Endothelial cell of umbilical vein (primary cell): Measurements from ENCODE around the gene TMEM61. TPM values are rescaled to one million over a fixed set of nuclear protein-coding genes. Genes with fewer than 3 reads are reported as not detected.

Experiments used
- BruUV-seq: library from RNA; stranded (reverse); fragments of 400-500 nt; replicated peaks from 2 replicates; lab custom pipeline; 2021; lab: Mats Ljungman, UMichigan
- CTCF ChIA-PET: fragments of 300-600, 350-600 bp; sonication (Branson Sonifier 250); formaldehyde crosslinking; loops from one replicate; lab custom pipeline; 2021; ENCODE audit warnings: antibody characterized with exemption, inconsistent platforms; lab: Charles Lee
- POLR2A ChIA-PET: fragments of 300-600, 350-600 bp; sonication (Branson Sonifier 250); formaldehyde crosslinking; loops from one replicate; lab custom pipeline; 2021; ENCODE audit warnings: antibody characterized with exemption, inconsistent platforms; lab: Charles Lee
- DNase-seq: peaks from one replicate; pipeline ENCODE4 v3.0.0-alpha.2; 2011; ENCODE audit warnings: low read depth, low spot score
- FAIRE-seq: peaks from 2 replicates; lab custom pipeline; 2011; peaks lifted over from hg19 to GRCh38; lab: Jason Lieb, UNC
- H2AFZ ChIP-seq: 2 replicates; pipeline ENCODE4 v1.6.0; 2012; ENCODE audit warnings: low read depth, low read length, control low read depth, inconsistent platforms
- H3K27ac ChIP-seq: 2 replicates; pipeline ENCODE4 v1.5.1; 2011; ENCODE audit warnings: low read depth, mild to moderate bottlenecking, control low read depth, low read length, moderate library complexity; ENCODE audit not compliant: insufficient read depth
- H3K27me3 ChIP-seq, 2 experiments: 2 replicates each; pipeline versions ENCODE4 v1.6.0 to v1.6.1; 2011; ENCODE audit warnings: low read length in 2 of 2, mixed read lengths in 1 of 2; ENCODE audit not compliant: control insufficient read depth in 2 of 2, insufficient read depth in 2 of 2
- H3K36me3 ChIP-seq, 2 experiments: 2 replicates in 1 of 2; 3 replicates in 1 of 2; pipeline ENCODE4 v1.5.1; 2011; ENCODE audit warnings: low read length in 2 of 2, mild to moderate bottlenecking in 1 of 2, moderate library complexity in 1 of 2; ENCODE audit not compliant: control insufficient read depth in 2 of 2, insufficient read depth in 2 of 2; ENCODE audit errors: extremely low read depth in 1 of 2
- H3K4me1 ChIP-seq: 3 replicates; pipeline ENCODE4 v1.5.1; 2011; ENCODE audit warnings: mild to moderate bottlenecking, low read length; ENCODE audit not compliant: control insufficient read depth, insufficient read depth; ENCODE audit errors: extremely low read depth
- H3K4me2 ChIP-seq: 2 replicates; pipeline ENCODE4 v1.6.1; 2011; ENCODE audit warnings: low read length, control low read depth, mixed read lengths; ENCODE audit not compliant: insufficient read depth
- H3K4me3 ChIP-seq, 3 experiments: fragments of 200-600 bp in 1 of 3; sonication (generic), shearing (Covaris generic) in 1 of 3; replicated peaks in 1 of 3; 2 replicates each; pipeline ENCODE4 v1.5.1; 2011 to 2016; ENCODE audit warnings: control low read depth in 3 of 3, low read length in 3 of 3, mild to moderate bottlenecking in 2 of 3, inconsistent platforms in 1 of 3, low read depth in 1 of 3, moderate library complexity in 1 of 3; ENCODE audit not compliant: insufficient read depth in 1 of 3
- H3K79me2 ChIP-seq: 2 replicates; pipeline ENCODE4 v1.6.0; 2012; ENCODE audit warnings: low read length, inconsistent platforms; ENCODE audit not compliant: control insufficient read depth, insufficient read depth
- H3K9ac ChIP-seq: replicated peaks from 2 replicates; pipeline ENCODE3; 2011; ENCODE audit warnings: low read length, control low read depth; ENCODE audit not compliant: insufficient read depth; ENCODE audit errors: extremely low read depth
- H3K9me1 ChIP-seq: replicated peaks from 3 replicates; pipeline ENCODE4 v1.6.0; 2011; ENCODE audit warnings: mild to moderate bottlenecking, low read length; ENCODE audit not compliant: control insufficient read depth, insufficient read depth; ENCODE audit errors: extremely low read depth
- H3K9me3 ChIP-seq: replicated peaks from 2 replicates; pipeline ENCODE4 v1.5.1; 2012; ENCODE audit warnings: low read length, inconsistent platforms; ENCODE audit not compliant: control insufficient read depth, insufficient read depth
- H4K20me1 ChIP-seq: replicated peaks from 2 replicates; pipeline ENCODE3; 2011; ENCODE audit warnings: mild to moderate bottlenecking, low read length; ENCODE audit not compliant: control insufficient read depth, insufficient read depth; ENCODE audit errors: extremely low read depth
- CTCF ChIP-seq, 2 donors: IDR thresholded peaks; 1 replicate in 1 of 2; 2 replicates in 1 of 2; pipeline ENCODE4 v1.5.1; 2011; ENCODE audit warnings: low read length in 2 of 2, mild to moderate bottlenecking in 2 of 2, moderate library complexity in 2 of 2, control low read depth in 1 of 2, inconsistent platforms in 1 of 2, low read depth in 1 of 2; ENCODE audit not compliant: insufficient read depth in 1 of 2; ENCODE audit errors: extremely low read depth in 1 of 2
- EZH2 ChIP-seq: IDR thresholded peaks from 2 replicates; pipeline ENCODE4 v1.6.1; 2012; ENCODE audit warnings: borderline replicate concordance, low read depth, mild to moderate bottlenecking, moderate library complexity, low read length, inconsistent platforms; ENCODE audit not compliant: severe bottlenecking
- FOS ChIP-seq: IDR thresholded peaks from 2 replicates; pipeline ENCODE4 v1.6.1; 2011; ENCODE audit warnings: mild to moderate bottlenecking, low read length, moderate library complexity, borderline replicate concordance; ENCODE audit not compliant: insufficient read depth
- GATA2 ChIP-seq: IDR thresholded peaks from 2 replicates; pipeline ENCODE4 v1.7.0; 2011; ENCODE audit warnings: low read depth, mild to moderate bottlenecking, moderate library complexity, mixed read lengths, low read length; ENCODE audit not compliant: insufficient read length, insufficient read depth
- JUN ChIP-seq: IDR thresholded peaks from 2 replicates; pipeline ENCODE4 v1.6.1; 2011; ENCODE audit warnings: borderline replicate concordance, low read depth; ENCODE audit not compliant: insufficient read length, insufficient read depth
- MAX ChIP-seq: IDR thresholded peaks from 2 replicates; pipeline ENCODE4 v1.6.1; 2011; ENCODE audit not compliant: insufficient read depth, insufficient read length
- MYC ChIP-seq: IDR thresholded peaks from one replicate; pipeline ENCODE4 v1.6.1; 2011; ENCODE audit warnings: mild to moderate bottlenecking, low read depth, low read length
- POLR2A ChIP-seq: IDR thresholded peaks from 2 replicates; pipeline ENCODE4 v1.6.1; 2012; ENCODE audit warnings: low read depth, mild to moderate bottlenecking, control low read depth, low read length
- POLR2AphosphoS5 ChIP-seq: IDR thresholded peaks from 2 replicates; pipeline ENCODE4 v1.6.1; 2012; ENCODE audit warnings: low read depth, mild to moderate bottlenecking, control low read depth, low read length, moderate library complexity; ENCODE audit not compliant: insufficient read depth
- dilution Hi-C: fragments of 300-500 bp; cut with MboI; formaldehyde crosslinking; loops from one replicate; pipeline ENCODE4 v1.15.0; 2019; ENCODE audit warnings: low sequenced_read_pairs; ENCODE audit not compliant: extremely low pct_ligation_motif_present
- intact Hi-C: fragments of 100-400 bp; cut with micrococcal nuclease; formaldehyde crosslinking; loops from one replicate; pipeline ENCODE4 v1.10.0; 2022
- polyA plus RNA-seq, 4 experiments: library from polyadenylated mRNA; depleted of rRNA in 3 of 4; stranded (reverse) in 3 of 4; unstranded in 1 of 4; fragments of >200 nt; gene quantifications; 2 replicates each; pipeline versions ENCODE4 v1.2.1 to v1.2.3, GENCODE V29; 2011 to 2012; ENCODE audit warnings: missing spikeins in 1 of 4
- total RNA-seq: library from RNA; stranded (reverse); gene quantifications from 2 replicates; pipeline ENCODE4 v1.2.3, GENCODE V29; 2021

TMEM61 gene
- total and polyA plus RNA-seq, 2 donors (not counting 3 experiments of a cell fraction or from before 2014, with no cell fraction given), result not detected

DNA sequence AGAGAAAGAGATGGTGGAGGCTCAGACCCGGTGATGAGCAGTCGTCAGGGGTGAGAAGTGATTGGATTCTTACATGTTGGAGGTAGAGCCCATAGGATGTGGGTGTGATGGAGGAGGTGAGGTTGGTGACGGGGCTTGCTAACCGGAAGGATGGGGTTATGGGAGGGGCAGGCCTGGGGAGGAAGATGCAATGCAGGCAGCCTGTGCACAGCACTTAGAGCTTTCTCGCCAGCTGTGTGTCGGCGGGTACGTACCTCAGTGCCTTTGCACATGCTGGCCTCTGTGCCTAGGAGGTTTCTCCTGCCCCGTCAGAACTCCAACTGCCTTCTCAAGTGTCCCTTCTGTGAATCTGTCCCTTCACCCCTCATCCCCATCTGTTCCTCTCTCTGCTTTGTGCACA, 15.4 kb downstream of the TMEM61 start:
- POLR2A ChIA-PET, result no interaction called here

More for the DNA sequence above, 15.4 kb downstream of the TMEM61 start:
- FAIRE-seq (no peak), DNase-seq (no peak)
- Histone ChIP-seq H4K20me1 (no peaks in the 10 kb centered on the region), H3K9ac (no peak overlapping the region), H3K4me3 (no peak overlapping the region), H3K79me2 (no peaks in the 10 kb centered on the region), H3K9me1 (no peaks in the 10 kb centered on the region), H3K9me3 (no peaks in the 10 kb centered on the region), H3K4me1 (peaks cover 3% of the 10 kb centered on the region), H2AFZ (peak overlapping the region; percentile 23), H3K36me3 (no peaks in the 10 kb centered on the region), H3K4me2 (no peak overlapping the region), H3K27ac (no peak overlapping the region), H3K27me3 (peaks cover 12 to 14% of the 10 kb centered on the region in 2 experiments)
- dilution Hi-C loops, result no loop called here
- intact Hi-C loops, result loop anchor here (1.0 to 2.0 kb wide), 4 partner anchors 26 to 323 kb away; no protein-coding TSS in a partner anchor
- no peak for TF ChIP-seq POLR2A
- no peak for TF ChIP-seq FOS
- no peak for TF ChIP-seq CTCF (IDR thresholded peaks at IDR 0.05; ENCODE audit: extremely low read depth in 1 of 2, insufficient read depth in 1 of 2, low read depth in 1 of 2, low read length in 2 of 2)
- TF ChIP-seq EZH2, result no peak
- TF ChIP-seq GATA2, result no peak
- TF ChIP-seq MYC, result no peak
- no peak for TF ChIP-seq MAX
- no peak for TF ChIP-seq JUN
- no peak for TF ChIP-seq POLR2AphosphoS5
- BruUV-seq, result no TSS peak
- CTCF ChIA-PET, result interaction anchor here (0.7 to 25.0 kb wide), 16 partner anchors 9 to 111 kb away, joined by 3 to 918 read pairs (median 6); no protein-coding TSS in a partner anchor
